Fibroblast of skin of right biceps (primary cell): ENCODE data around the gene PDE6D.
A peak's percentile ranks its signal among the peaks of the same experiment; 100 is the strongest.
"Not testable (repeated sequence)": the region's sequence is repeated elsewhere in the genome, so short reads cannot be mapped to it uniquely, and the experiment has no call there.

Experiments
- DNase-seq: peaks from one replicate; pipeline ENCODE4 v3.0.0-alpha.2; 2013

Gene PDE6D

DNA sequence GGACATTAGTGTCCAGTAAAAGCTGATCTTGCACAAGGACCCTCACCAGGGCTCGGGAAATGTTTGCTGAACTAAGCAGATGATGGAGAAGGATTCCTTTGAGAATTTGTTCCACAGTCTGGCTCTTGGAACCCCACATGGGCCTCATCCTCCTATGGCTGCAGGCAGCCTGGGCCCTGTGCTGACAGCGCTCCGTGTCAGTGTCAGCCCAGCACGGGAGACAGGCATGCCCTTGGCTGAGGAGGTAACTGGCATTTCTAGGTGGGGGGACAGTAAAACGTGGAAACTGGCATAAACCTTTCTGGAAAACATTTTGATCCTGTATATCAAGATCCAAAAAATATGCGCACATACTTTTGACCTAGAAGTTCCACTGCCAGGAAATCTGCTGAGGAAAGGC lies 62.3 kb downstream of the PDE6D start:
- no peak for DNase-seq

DNA sequence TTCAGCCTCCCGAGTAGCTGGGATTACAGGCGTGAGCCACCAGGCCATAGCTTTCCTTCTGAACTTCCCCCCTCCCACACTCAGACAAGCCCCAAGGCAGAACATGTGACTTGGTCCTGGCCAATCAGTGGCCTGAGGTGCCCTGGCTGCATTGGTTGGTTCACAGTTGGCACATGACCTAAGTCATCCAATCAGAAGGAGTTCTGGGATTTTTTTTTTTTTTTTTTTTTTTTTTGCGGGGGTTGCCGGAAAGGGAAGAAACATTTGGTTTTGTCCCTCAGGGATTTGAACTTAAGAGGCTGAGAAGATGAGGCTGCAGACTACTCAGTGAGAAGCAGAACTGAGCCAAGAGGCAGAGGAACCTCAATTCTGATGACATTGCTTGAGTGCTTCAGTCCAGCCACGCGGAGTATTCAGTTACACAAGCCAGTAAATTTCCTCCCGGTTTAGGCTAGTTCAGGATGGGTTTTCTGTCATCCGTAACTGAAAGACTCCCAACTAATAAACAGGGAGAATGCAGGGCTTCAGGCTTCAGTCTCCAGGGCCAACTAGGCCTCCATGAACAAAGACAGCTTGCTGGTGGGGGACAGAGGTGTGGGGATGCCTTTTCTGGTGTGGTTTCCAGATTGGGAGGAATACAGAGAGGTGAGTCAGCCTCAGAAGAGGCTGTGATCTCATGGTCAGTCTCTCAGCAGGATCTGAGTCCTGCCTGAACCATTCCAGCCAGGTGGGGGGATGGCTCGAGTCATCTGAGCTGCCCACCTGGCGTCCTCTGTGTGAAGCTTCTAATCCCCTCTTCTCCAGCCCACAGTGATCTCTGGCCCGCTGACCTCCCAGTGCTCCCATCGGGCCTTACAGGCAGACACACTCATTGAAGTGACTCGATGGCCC lies 63.6 kb downstream of the PDE6D start:
- peak; percentile 58 for DNase-seq

GRCh38 chr2:231716666-231717280 lies 64.3 kb downstream of the PDE6D start:
- peak; percentile 47 for DNase-seq

- peak; percentile 81 for DNase-seq
These were observed 65.0 kb downstream of the PDE6D start for GRCh38 chr2:231715988-231716616.

DNA sequence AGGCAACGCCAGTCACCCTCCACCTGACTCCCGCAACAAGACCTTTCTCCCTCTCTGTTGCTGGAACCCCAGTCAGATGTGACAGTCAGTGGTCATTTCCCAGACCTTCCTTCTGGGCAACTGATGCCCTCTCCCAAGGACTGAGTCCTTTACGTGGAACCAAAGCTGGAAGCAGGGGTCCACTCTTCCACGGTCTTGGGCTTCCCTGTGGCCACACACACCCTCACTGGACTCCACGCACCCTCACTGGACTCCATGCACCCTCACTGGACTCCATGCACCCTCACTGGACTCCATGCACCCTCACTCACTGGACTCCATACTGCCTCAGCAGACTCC lies 65.6 kb downstream of the PDE6D start:
- no peak for DNase-seq

DNA sequence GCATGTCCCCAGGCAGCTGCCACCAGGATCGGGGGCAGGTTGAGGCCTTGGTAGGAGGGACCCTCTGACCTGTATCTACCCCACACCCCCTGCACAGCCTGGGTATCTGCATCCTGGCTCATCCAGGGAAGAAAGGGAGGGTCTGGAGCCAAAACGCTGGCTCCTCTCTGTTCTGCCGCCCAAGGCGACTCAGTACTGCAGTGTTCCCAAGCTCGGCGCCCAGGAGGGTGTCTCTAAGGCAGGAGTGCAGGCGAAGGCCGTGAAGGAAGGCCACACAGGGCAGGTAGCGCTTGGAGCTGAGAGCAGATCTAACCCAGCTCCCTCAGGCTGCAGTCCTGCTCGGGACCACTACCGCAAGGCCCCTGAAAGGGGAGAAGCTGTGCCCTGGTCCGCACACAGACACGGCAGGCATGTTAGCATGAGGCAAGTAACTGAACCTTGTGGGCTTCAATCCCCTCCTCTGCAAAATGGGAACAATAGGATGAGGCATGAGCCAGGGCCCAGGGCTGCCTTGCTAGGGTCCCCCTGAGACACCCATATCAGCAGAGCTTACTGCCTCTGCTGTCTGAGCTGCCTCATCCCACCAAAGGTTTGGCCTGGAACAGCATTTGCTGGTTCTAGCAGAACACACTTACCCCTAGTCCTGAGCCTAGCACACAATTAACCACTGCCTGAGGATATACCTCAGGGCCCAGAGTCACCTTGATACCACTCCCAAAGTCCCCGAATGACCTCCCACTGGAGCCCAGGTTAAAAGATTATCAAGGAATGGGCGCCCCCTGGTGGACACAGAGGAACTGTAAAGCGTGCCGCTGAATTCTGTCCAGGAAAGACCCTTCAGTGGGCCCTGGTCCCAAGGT lies 66.2 kb downstream of the PDE6D start:
- DNase-seq, result peak; percentile 58

DNA sequence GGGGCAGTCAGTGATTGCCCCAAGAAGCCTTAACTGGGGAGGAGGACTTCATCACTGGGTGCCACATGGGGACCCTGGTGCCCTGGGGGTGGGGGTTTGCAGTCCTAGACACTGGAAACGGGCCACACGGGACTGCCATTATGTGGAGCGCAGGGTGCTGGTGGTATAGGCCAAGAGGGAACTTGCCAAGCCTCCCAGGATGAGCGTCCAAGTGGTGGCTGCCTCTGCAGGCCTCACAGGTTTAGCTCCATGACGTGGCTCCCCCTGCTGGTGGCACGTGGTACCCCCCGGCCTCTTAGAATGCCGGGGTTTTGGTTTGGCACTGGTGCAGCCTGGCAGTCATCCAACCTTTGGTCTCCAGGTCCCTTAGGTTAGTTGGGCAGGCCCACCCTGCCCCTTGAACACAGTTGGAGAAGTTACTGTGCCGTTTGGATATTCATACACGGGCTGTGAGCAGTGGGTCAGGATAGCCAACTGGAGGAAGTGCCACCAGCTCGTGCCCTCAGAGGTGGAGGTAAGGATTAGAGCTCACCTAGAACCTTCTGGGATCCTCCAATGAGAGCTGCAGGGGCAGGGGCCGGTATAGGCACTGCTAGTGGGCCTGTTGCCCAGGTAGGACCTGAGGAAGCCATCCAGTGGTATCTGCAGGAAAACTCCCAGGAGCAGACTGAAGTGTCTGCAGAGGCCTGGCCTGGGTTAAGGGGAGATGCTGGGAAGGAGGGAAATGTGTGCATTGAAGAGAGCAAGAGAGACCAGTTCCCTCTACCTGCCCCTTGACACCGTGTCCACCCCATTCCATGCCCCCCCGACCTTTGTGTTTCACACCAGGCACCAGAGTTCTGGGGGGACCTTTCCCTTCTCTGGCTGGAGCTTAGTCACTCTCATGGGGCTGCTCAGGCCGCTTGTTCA lies 67.1 kb downstream of the PDE6D start:
- DNase-seq, result peak; percentile 88

DNA sequence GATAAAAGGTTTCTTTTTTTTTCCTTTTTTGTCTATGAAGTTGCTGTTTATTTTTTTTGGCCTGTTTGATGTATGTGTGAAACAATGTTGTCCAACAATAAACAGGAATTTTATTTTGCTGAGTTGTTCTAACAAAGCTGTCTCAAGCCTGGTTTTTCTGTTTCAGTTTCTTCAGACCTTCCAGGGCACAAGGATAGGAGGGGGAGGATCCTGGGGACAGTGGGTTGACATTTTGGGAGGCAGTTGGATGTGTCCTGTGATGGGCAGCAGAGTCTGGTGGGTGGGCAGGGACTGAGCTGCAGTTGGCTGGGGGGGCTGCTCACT lies 67.7 kb downstream of the PDE6D start:
- not testable (repeated sequence) for DNase-seq

- not testable (repeated sequence) for DNase-seq
These were observed 68.5 kb downstream of the PDE6D start for GRCh38 chr2:231712451-231713021.

DNA sequence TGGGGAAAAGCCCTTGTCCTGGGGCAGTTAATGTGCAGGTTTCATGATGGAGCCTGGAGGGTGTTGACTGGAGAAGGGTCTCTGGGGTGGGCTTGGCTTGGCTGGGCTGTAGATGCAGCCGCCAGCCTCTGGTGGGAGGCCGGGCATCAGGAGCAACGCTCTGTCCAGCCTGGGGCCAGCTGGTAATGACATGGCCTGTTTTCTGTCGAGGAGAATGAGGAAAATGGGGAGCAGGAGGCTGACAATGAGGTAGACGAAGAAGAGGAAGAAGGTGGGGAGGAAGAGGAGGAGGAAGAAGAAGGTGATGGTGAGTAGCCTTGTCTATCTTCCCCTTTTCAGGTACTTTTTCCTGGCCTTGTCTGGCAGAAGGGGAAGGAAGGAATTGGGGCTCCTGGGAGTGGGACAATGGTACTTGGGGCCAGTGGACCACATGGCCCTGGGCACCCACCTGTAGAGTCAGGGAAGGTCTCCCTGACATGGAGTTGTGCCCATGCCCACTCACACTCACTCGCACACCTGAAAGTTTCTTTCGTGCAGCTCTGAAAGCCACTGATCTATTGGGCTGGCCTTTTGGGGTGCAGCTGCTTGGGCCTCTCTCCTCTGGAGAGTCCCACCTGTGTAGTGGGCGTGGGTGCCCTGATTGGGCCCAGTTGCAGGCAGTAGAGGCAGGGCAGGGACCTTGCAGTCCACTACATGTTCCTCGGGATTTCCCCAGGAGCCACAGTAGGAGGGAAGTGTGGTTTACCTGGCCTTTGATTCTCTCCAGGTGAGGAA lies 69.2 kb downstream of the PDE6D start:
- DNase-seq, result no peak

DNA sequence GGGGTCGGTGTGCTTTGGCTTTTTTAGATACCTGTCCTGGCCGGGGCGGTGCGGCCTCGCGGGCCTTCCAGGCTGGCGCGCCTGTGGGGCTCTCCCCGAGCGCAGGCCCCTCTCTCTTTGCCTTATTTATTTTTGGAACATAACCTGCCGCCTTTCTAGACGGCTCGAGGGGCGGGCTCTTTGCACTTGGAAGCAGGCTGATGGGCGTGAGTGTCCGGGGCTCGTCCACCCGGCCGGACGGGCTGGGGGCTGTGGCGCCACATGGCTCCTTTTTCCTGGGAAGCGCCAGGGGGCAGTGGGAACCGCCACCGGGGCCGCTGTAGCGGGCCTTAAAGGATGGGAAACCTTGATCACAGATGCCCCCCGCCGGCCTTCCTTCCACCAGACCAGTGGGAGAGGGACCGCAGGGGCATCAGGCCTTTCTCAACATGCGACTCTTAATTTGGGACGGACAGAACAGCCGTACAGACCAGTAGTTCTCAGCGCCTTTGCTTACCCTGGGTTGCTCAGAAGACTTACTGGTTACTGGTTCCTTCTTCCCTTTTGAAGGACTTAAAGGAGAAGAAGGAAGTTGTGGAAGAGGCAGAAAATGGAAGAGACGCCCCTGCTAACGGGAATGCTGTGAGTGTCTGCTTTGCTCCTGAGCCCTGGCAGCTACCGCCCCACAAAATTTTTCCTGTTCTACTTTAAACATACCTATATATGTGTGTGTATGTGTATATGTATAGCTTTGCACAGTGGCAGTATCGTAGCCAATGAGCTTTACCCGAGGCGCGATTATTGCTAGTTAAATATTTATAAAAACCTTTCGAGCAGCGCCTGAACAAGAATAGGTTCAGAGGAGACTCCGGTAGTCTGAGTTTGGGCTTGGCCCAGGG lies 70.0 kb downstream of the PDE6D start:
- DNase-seq, result no peak

DNA sequence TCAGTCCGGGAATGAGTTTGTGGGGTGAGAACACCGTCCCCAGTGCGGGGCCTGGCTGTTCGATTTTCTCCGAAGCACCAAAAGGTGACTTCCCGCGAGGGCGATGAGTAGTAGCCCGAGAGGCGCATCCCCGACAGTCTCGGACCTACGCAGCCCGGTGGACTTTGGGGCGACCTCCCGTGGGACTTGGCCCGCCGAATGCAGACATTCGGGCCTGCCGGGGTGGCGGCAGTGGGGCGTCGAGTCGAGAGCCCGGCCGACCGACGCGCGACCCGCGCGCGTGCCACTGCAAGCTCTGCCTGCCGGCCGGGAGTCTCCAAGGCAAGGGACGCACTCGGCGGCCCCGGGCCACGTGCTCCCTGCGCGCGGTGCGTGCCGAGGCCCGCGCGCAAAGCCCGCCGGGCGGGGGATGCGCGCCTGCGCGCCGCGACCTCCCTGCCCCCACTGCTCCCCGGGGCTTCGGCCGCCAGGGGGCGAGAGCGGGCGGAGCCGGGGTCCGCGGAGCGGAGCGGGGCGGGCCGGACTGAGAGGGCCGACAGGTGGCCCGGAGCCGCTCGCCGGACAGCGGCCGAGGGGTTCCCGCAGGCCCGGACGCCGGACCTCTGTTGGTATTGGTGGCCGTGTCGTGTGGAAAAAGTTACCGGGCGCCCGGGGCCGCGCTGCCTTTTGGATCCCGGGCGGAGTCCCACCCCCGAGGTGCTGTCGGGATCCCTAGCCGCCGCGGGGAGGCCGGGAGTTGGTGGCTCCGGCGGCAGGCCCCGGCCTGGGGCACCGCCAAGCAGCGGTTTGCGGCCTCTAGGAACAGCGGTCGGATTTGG lies 70.9 kb downstream of the PDE6D start:
- peak; percentile 88 for DNase-seq

DNA sequence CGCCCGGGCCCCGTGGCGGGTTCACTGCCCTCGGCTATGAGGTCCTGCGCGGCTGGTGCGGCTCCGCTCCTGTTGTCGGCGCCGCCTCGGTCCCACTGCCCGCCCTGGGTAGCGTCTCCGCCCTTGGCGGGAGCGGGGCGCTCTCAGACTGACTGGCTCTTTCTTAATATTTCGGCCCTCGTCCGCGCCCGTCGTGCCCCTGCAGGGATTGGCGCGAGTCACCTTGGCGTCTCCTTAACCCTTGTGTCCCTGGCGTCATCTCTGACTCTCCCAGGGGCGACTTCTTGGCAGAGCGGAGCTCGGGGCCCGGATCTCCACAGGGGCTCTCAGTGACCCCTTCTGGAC lies 71.5 kb downstream of the PDE6D start:
- DNase-seq, result peak; percentile 34

GRCh38 chr2:231708773-231709635 lies 72.1 kb downstream of the PDE6D start:
- DNase-seq, result peak; percentile 35

DNA sequence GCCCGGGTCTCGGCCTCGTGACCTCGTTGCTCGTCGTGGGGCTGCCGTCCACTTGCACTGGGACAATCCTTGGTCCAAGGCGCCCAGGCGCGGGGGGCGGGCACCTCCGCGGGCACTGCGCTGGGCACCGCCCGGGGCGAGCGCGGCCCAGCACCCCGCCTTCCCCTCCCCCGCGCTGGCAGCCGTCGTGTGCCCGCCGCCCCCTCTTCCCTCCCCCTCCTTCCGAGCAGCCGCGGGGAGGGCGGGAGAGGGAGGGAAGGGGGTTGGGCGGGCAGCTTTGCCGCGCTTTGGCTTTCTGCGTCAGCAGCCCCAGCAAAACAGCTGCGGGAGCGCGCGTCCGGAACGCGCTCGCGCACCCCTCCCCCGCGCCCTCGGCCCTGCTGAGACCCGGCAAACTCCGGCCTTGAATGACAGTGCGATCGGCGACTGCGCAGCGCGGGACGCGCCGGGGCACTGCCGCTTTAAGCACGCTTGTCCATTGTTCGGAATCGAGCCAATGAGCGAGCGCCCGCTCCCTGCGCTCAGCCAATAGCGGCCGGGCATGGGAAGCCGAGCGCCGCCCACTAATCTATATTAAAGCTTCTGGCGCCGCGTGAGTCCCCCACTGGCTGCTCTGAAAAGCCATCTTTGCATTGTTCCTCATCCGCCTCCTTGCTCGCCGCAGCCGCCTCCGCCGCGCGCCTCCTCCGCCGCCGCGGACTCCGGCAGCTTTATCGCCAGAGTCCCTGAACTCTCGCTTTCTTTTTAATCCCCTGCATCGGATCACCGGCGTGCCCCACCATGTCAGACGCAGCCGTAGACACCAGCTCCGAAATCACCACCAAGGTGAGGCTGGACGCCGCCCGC lies 72.9 kb downstream of the PDE6D start, which contains the start of gene PTMA:
TSS of gene PTMA (plus strand) at position 599 of the 846 bp plus-strand sequence. CDS start at position 781, 182 bp downstream.
- peak; percentile 100 for DNase-seq

DNA sequence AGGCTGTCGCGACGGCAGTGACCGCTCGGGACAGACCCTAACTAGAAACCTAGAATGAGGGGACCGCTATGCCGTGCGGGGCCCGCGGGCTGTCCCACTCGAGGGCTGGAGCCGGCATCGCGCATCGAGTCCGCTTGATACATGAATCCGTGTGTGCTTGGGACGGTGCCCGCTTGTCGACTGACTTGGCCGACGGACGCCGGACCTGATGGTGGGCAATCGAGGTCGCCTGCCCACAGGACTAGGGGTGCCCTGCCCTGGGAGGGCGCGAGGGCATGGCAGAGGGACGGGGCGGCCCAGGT lies 73.5 kb downstream of the PDE6D start:
- DNase-seq, result peak; percentile 47
